ENCODE data around the gene WNT4.

The WNT4 gene

DNA sequence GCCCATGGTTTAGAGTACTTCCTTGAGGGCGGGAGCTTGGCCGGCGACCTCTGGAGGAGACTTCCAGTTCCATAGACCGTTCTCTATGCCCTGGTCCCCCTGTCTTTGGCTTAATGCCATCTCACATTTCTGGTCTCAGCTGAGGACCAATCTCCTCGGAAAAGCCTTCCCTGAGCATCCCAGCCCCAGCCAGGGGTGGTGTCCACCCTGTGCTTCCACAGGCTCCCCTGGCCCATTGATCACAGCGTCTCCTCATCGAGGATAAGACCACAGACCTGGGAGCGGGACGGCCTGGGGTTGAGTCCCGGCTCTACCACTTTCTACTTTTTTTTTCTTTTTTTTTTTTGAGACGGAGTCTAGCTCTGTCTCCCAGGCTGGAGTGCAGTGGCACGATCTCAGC lies 14.5 kb downstream of the WNT4 start:
- no peak for DNase-seq

DNA sequence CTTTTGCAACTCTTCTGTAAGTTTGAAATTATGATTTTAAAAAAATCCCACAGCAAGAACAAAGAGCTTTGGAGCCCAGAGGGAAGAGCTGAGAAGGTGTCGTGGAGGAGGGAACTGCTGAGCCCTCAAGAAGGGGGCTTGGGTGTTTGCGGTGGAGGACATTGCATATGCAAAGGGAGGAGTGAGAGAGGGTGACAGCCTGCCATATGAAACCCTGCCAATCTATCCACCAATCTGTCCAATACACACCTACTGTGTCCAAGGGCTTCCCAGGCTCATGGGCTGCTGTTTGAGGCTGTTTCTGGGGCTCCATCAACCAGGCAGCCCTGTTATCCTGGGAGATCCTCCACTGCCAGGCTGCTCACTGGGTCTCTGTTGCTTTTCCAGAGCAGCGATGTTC lies 15.2 kb downstream of the WNT4 start:
- DNase-seq = no peak

DNA sequence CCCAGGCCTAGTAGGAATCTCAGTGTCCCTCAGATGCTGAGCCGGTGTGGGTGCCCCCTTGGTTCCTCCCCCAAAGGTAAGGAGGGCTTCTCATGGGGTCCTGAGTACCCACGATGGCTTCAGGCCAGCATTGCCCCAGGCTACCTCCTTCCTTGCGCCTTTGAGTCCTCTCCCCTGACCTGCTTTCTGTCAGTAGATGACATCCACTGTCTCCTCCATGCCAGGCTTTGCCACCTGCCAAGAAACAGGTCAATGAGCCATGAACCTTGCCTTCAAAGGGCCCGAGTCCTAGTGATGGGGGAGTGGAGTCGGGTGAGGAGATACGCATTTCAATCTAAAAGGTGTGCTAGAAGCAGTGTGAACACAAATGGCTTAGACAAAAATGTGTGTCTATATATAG lies 15.6 kb downstream of the WNT4 start:
- no peak for DNase-seq

DNA sequence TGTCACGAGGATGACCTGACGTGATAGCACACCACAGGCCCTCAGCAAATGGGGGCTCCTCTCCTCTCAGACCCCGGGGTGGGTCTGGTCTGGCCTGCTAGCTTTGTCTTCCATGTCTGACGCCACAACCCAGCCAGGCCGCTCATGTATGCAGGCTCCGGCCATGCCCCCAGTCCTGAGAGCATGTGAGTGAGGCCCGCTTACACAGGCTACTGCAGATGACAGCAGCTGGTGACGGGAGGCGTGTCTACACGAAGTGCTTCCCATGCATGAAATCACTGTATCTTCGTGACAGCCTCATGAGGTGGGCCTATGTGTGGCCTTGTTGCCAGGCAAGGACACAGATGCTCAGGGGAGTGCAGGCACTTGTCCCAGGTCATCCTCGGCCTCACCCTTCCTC lies 16.4 kb downstream of the WNT4 start:
- DNase-seq = no peak

DNA sequence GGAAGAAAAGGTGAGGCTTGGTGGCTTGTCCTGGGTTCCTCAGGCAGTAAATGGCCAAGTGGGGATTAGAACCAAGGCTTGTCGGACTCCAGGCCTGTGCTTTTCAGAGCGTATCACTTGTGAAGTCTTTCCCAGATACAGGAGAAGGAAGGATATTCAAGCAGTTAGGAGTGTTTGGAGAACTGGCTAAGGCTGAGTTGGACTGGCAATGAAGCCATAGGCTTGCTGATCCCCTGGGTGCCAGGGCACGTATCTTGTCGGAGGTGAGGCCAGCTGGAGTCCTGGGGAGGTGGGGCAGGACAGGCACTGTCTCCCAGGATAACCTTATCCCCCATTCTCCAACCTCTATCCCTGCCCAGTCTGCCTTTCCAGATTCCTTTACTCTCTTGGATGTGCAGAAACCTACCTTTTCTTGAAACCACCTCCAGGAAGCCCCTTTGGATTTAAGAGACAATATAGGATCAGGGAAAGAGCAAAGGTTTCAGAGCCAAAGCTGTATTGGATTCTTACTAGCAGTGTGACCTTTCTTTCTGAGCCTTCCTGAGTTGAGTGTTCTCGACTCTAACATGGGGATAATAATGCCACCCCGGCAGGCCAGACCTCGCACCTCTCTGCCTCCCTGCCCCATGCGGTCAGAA lies 18.2 kb downstream of the WNT4 start:
- no peak for DNase-seq

GRCh38 chr1:22123901-22124404 lies 18.9 kb downstream of the WNT4 start:
- DNase-seq = no peak

DNA sequence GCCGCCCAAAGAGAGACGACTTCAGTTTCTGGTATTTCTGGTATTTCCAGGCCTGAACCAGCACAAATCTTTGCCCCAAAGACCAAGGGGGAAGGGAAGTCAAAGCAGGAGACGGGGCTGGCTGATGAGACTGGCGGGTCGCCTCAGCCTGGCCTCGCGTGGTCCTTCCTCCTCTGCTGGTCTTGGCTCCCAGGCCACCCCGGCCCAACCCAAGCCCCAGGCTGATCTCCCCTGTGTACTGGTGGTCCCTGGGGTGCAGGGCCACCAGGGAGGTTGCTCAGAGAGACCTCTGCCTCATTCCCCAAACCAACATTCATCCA lies 19.9 kb downstream of the WNT4 start:
- DNase-seq = no peak

GRCh38 chr1:22122273-22123070 lies 20.4 kb downstream of the WNT4 start:
- no peak for DNase-seq

GRCh38 chr1:22121421-22121911 lies 21.4 kb downstream of the WNT4 start:
- DNase-seq = no peak

- no peak for DNase-seq
Observed at GRCh38 chr1:22120469-22120790, 22.5 kb downstream of the WNT4 start.

GRCh38 chr1:22119626-22120468 lies 23.1 kb downstream of the WNT4 start:
- DNase-seq = no peak

DNA sequence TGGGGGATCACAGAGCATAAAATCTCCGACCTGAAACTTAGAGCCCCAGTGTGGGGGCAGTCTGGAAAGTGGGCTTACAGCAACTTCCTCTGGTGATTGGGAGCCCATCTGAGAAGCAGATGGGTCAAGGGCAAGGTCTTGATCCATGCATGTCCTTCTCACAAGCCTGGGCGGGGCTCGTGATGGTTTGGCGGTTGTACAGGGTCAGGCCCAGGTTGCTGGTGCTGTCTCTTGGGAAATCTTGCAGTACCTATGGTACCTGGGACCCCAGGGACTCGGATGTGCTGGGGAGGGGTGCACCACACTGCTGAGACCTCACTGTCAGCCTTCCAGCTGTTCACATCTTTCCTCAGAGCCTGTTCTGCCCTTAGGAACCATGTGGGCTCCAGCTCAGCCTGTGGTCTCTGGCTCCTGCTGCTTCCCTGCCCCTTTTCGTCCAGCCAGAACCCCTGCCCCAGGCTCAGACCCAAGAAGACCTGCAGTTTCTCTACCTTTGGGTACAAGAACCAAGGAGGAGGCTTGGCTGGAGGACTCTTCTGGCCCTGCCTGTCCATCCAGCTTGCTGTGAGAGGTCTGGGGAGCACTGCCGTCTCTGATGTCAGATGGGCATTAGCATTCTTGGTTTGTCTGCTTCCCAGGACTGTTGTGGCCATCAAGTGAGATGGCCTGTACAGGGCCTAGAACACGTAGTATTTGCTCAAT lies 24.5 kb downstream of the WNT4 start:
- DNase-seq = no peak

GRCh38 chr1:22117851-22118250 lies 25.0 kb downstream of the WNT4 start:
- DNase-seq = no peak

GRCh38 chr1:22117238-22117637 lies 25.7 kb downstream of the WNT4 start:
- DNase-seq = no peak

- DNase-seq = no peak
Observed at GRCh38 chr1:22115286-22115685, 27.6 kb downstream of the WNT4 start.

DNA sequence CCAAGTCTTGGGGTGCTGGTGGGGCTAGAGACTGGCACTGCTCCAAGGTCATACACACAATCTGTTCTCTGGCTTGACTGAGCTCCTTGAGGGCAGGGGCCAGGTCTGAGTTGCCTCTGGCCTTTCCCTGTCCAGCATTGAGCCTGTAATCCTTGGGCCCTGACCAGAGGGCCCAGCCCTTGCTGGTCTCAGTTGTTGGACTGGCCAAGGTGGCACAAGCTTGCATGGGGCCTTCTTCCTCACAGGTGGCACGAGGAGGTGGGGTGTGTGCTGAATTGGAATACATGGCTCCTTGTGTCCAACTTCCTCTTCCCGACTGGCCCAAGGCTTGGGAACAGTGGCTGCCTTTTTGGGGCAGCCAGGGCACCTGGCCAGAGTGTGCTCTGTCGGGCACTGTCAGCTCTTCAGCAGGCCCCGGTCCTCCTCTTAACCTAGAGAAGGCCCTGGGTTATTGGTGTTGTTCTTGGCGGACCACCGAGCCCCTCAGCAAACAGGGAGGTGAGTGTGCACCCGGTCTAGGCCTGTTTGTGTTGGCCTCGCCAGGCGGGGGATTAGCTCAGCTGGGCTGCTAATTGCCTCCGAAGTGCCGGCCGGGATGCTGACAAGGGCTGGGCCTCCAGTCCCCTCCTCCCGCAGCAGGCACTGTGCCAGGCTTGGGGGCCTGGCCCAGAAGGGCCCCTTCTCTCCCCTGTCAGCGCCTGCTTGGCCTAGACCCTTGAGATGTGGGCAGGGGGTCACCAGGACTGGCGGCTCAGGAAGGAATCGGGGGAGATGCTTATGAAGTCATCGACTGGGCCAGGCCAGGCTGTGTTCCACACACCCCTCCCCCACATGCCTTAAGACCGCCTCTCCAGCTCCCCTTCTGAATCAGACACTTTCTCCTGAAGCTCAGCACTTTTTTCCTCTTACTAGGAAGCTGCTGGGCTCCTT lies 28.5 kb downstream of the WNT4 start:
- DNase-seq = no peak

- DNase-seq = no peak
Observed at GRCh38 chr1:22112554-22112953, 30.3 kb downstream of the WNT4 start.

GRCh38 chr1:22111620-22112019 lies 31.3 kb downstream of the WNT4 start:
- DNase-seq = no peak

GRCh38 chr1:22111115-22111514 lies 31.8 kb downstream of the WNT4 start:
- no peak for DNase-seq

GRCh38 chr1:22110016-22110415 lies 32.9 kb downstream of the WNT4 start:
- no peak for DNase-seq

GRCh38 chr1:22108339-22109105 lies 34.4 kb downstream of the WNT4 start:
- DNase-seq = no peak

All from stimulated activated CD4-positive, alpha-beta T cell treated with anti-CD3 and anti-CD28 coated beads, Interleukin-2, amount 100 ng/mL, for 24 hours (primary cell).